Vagina (tissue), 2 donors: ENCODE data around the gene TNS3.

Experiments used
- POLR2A ChIP-seq, 2 donors: fragments of 450-650 bp; IDR thresholded peaks; one replicate each; pipeline ENCODE4 v1.6.1; 2017; ENCODE audit warnings: antibody characterized with exemption in 2 of 2, mild to moderate bottlenecking in 2 of 2, moderate library complexity in 2 of 2
- POLR2AphosphoS5 ChIP-seq, 2 donors: sonication (generic); formaldehyde crosslinking; IDR thresholded peaks; one replicate each; pipeline ENCODE4 v1.9.0; 2017; ENCODE audit warnings: antibody characterized with exemption in 2 of 2, mild to moderate bottlenecking in 2 of 2, low read depth in 1 of 2; ENCODE audit not compliant: insufficient read depth in 1 of 2
- TF ChIP-seq, protein P1 (sequence below), 3 experiments: fragments of 450-650 bp in 2 of 3; fragments of 200-600 bp in 1 of 3; sonication (generic) in 1 of 3; IDR thresholded peaks; one replicate each; pipeline ENCODE4 v1.5.1; 2017 to 2019; ENCODE audit warnings: antibody characterized with exemption in 3 of 3, mild to moderate bottlenecking in 2 of 3, moderate library complexity in 2 of 3

DNA sequence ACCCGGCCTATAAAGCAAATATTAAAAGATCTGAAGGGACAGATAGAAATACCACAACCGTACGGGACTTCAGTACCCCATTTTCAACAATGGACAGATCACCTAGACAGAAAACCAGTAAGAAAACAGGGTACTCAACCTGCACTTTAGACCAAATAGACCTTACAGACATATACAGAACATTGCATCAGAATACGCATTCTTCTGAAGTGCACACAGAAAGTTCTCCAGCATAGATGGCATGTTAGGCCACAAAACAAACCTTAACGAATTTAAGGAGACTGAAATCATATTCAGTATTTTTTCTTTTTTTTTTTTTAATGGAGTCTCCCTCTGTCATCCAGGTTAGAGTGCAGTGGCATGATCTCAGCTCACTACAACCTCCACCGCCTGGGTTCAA lies 151.5 kb downstream of the TNS3 start:
- TF ChIP-seq, protein P1, sequence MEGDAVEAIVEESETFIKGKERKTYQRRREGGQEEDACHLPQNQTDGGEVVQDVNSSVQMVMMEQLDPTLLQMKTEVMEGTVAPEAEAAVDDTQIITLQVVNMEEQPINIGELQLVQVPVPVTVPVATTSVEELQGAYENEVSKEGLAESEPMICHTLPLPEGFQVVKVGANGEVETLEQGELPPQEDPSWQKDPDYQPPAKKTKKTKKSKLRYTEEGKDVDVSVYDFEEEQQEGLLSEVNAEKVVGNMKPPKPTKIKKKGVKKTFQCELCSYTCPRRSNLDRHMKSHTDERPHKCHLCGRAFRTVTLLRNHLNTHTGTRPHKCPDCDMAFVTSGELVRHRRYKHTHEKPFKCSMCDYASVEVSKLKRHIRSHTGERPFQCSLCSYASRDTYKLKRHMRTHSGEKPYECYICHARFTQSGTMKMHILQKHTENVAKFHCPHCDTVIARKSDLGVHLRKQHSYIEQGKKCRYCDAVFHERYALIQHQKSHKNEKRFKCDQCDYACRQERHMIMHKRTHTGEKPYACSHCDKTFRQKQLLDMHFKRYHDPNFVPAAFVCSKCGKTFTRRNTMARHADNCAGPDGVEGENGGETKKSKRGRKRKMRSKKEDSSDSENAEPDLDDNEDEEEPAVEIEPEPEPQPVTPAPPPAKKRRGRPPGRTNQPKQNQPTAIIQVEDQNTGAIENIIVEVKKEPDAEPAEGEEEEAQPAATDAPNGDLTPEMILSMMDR (IDR thresholded peaks at IDR 0.05) = no peak
- no peak for TF ChIP-seq POLR2AphosphoS5 (IDR thresholded peaks at IDR 0.05; ENCODE audit: insufficient read depth in 1 of 2, low read depth in 1 of 2)
- TF ChIP-seq POLR2A (IDR thresholded peaks at IDR 0.05) = no peak
